C4-2B (cell line): ENCODE measurements around the gene GABBR1.

Experiments
- CTCF ChIP-seq: fragments of 450-650 bp; conservative IDR thresholded peaks from 2 replicates; pipeline ENCODE4 v1.5.1; 2017; ENCODE audit warnings: mild to moderate bottlenecking
- ZFX ChIP-seq: fragments of 450-650 bp; IDR thresholded peaks from 2 replicates; pipeline ENCODE4 v1.6.1; 2017

GRCh38 chr6:29655658-29656057 is 22.7 kb upstream of the GABBR1 start:
- no peak for TF ChIP-seq CTCF
- no peak for TF ChIP-seq ZFX
